Peyer's patch (tissue), 4 donors: Measurements from ENCODE around the gene RTTN. TPM values are rescaled to one million over a fixed set of nuclear protein-coding genes. Genes with fewer than 3 reads are reported as not detected.

Experiments
- DNase-seq, 3 donors: peaks; one replicate each; pipeline ENCODE4 v3.0.0-alpha.2; 2017 to 2019
- H3K27ac ChIP-seq, 4 donors: fragments of 200-600 bp; sonication (generic); one replicate each; pipeline ENCODE4 v1.5.1; 2016 to 2019
- H3K27me3 ChIP-seq, 2 donors: fragments of 200-600 bp; sonication (generic); one replicate each; pipeline ENCODE4 v1.5.1; 2019
- H3K36me3 ChIP-seq, 3 donors: fragments of 200-600 bp; sonication (generic); one replicate each; pipeline ENCODE4 v1.5.1; 2016 to 2019
- H3K4me1 ChIP-seq, 4 donors: fragments of 200-600 bp; sonication (generic); one replicate each; pipeline ENCODE4 v1.5.1; 2016 to 2019
- H3K4me3 ChIP-seq, 4 donors: fragments of 200-600 bp; sonication (generic); 1 replicate in 3 of 4; 2 replicates in 1 of 4; pipeline ENCODE4 v1.5.1; 2016 to 2019; ENCODE audit warnings: mild to moderate bottlenecking in 1 of 4
- H3K9me3 ChIP-seq, 4 donors: fragments of 200-600 bp; sonication (generic); one replicate each; pipeline ENCODE4 v1.5.1; 2016 to 2019; ENCODE audit warnings: mild to moderate bottlenecking in 1 of 4
- POLR2A ChIP-seq, 2 donors: fragments of 450-650 bp; IDR thresholded peaks; one replicate each; pipeline ENCODE4 v1.5.1; 2017; ENCODE audit warnings: antibody characterized with exemption in 2 of 2, mild to moderate bottlenecking in 2 of 2, moderate library complexity in 2 of 2
- total RNA-seq, 4 donors: library from RNA; depleted of rRNA; stranded (reverse); fragments of >200 nt; gene quantifications; one replicate each; pipeline ENCODE4 v1.1.0, GENCODE V29; 2016
- TF ChIP-seq, protein P1 (sequence below), 6 experiments: fragments of 450-650 bp in 4 of 6; fragments of 200-600 bp in 2 of 6; sonication (generic) in 1 of 6; IDR thresholded peaks; one replicate each; pipeline ENCODE4 v1.5.1; 2017 to 2019; ENCODE audit warnings: antibody characterized with exemption in 6 of 6, mild to moderate bottlenecking in 3 of 6, moderate library complexity in 1 of 6

The RTTN gene
- total RNA-seq, 4 donors from 2014 or later: 15.3 to 28.1 (median 22.2) TPM

DNA sequence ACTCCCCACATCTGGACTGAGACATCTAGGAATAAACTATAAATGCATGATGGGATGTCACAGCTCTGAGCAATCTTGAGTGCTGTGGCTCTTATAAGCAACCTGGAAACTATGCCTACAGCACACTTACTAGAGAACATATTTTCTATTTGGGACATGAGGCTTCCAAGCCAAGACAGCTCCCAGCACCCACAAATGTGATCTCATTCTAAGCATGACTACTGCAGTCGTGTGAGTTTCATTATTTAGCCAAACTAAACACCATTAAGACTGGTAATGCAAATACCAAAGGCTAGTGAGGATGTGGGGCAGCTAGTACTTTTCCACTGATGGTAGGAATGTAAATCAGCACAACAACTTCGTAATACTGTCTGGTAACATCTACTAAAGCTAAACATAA is 72.5 kb downstream of the RTTN start:
- no peak overlapping the region for H3K4me3 ChIP-seq
- no peak overlapping the region for H3K27ac ChIP-seq
- no peaks in the 10 kb centered on the region for H3K9me3 ChIP-seq
- H3K36me3 ChIP-seq: peaks cover 0 to 4% (median 0%) of the 10 kb centered on the region in 3 donors
- no peaks in the 10 kb centered on the region for H3K4me1 ChIP-seq
- no peak for DNase-seq
- H3K27me3 ChIP-seq: no peaks in the 10 kb centered on the region
- TF ChIP-seq, protein P1, sequence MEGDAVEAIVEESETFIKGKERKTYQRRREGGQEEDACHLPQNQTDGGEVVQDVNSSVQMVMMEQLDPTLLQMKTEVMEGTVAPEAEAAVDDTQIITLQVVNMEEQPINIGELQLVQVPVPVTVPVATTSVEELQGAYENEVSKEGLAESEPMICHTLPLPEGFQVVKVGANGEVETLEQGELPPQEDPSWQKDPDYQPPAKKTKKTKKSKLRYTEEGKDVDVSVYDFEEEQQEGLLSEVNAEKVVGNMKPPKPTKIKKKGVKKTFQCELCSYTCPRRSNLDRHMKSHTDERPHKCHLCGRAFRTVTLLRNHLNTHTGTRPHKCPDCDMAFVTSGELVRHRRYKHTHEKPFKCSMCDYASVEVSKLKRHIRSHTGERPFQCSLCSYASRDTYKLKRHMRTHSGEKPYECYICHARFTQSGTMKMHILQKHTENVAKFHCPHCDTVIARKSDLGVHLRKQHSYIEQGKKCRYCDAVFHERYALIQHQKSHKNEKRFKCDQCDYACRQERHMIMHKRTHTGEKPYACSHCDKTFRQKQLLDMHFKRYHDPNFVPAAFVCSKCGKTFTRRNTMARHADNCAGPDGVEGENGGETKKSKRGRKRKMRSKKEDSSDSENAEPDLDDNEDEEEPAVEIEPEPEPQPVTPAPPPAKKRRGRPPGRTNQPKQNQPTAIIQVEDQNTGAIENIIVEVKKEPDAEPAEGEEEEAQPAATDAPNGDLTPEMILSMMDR (IDR thresholded peaks at IDR 0.05): no peak
- TF ChIP-seq POLR2A (IDR thresholded peaks at IDR 0.05): no peak

DNA sequence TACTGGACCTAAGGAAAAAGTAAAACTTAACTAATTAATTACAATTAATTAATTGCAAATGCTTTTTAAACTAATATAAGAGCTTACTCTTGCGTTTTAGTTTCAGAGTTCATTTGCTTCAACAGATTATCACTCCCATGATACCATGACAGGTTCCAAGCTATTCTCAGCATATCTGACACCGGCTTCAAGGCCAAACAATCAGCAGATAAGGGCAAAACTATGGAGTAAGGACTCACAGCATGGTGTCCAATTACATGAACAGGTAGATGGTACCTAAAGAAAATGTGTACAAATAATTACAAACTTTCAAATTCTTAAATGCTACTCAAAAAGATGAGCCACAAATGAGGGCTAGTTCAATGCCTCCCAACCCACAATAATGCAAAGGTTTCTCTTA is 77.2 kb downstream of the RTTN start:
- Histone ChIP-seq H3K27ac (no peak overlapping the region), H3K9me3 (no peaks in the 10 kb centered on the region), H3K4me3 (no peak overlapping the region), H3K36me3 (no peaks in the 10 kb centered on the region), H3K27me3 (no peaks in the 10 kb centered on the region), H3K4me1 (no peaks in the 10 kb centered on the region)
- TF ChIP-seq POLR2A (IDR thresholded peaks at IDR 0.05): no peak
- TF ChIP-seq, protein P1 (IDR thresholded peaks at IDR 0.05): no peak
- no peak for DNase-seq

DNA sequence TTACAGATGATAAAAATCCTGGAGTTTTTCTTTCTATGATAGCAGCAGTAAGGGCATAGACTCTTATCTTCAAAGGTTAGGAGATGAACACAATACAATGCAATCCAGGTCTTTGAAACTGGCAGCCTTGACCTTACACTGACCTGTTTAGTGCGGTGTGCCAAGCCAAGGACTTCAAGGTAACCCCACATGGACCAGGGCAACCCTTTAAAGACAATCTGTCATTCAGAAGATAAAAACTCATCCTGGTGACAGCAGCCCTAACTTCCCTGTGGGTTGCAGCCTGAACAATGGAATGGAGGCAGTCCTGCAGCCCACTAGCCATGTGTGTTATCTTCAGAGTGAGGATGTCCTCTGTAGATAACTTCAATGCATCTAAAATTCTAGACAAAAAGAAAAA is 78.1 kb downstream of the RTTN start:
- TF ChIP-seq, protein P1 (IDR thresholded peaks at IDR 0.05): no peak
- TF ChIP-seq POLR2A (IDR thresholded peaks at IDR 0.05): no peak

DNA sequence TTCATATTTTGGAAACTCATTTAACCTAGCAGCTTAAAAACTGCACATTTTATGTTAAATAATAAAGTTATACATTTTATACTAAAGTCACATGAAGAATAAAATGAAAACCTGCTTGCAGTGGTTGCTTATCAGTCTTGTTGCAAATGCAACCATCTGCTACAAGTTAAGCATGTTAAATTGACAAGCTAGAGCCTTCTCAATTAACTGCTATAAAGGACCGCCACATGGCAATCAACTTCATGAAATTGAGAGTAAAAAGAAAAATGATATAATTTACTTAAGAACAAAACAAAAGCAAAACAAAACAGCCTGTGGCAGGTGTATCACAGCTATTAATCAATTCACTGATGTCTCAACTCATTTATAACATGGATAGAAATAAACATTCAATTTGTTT is 78.7 kb downstream of the RTTN start:
- no peak for TF ChIP-seq POLR2A (IDR thresholded peaks at IDR 0.05)
- TF ChIP-seq, protein P1 (IDR thresholded peaks at IDR 0.05): no peak
- Histone ChIP-seq H3K4me3 (no peak overlapping the region), H3K27ac (no peak overlapping the region), H3K36me3 (no peaks in the 10 kb centered on the region), H3K4me1 (no peaks in the 10 kb centered on the region), H3K9me3 (no peaks in the 10 kb centered on the region), H3K27me3 (no peaks in the 10 kb centered on the region)
- no peak for DNase-seq

More for the DNA sequence above, 78.1 kb downstream of the RTTN start:
- Histone ChIP-seq H3K4me1 (no peaks in the 10 kb centered on the region), H3K9me3 (no peaks in the 10 kb centered on the region), H3K27ac (no peak overlapping the region), H3K27me3 (no peaks in the 10 kb centered on the region), H3K36me3 (no peaks in the 10 kb centered on the region), H3K4me3 (no peak overlapping the region)
- DNase-seq: no peak

DNA sequence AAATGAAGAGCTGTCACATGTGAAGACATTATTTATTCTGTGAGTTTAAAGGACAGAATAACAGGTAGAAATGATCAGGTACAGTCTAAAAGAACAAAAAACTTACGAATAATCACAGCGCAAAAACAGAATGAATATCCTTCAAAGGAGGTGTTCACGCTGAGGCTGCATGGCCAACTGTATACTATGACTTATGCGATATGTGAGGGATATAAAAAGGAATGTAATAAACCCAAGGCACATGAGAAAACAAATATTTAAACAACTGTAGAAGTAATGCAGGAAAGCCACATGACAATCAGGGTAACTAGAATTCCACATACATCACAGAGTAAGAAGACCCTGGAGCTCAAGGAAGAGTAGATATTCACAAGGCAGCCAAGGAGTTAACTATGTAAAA is 81.3 kb downstream of the RTTN start:
- H3K27me3 ChIP-seq: no peaks in the 10 kb centered on the region

More for the DNA sequence above, 81.3 kb downstream of the RTTN start:
- no peaks in the 10 kb centered on the region for H3K9me3 ChIP-seq
- no peaks in the 10 kb centered on the region for H3K36me3 ChIP-seq
- H3K27ac ChIP-seq: no peak overlapping the region
- H3K4me3 ChIP-seq: no peak overlapping the region
- no peak for DNase-seq
- TF ChIP-seq, protein P1 (IDR thresholded peaks at IDR 0.05): no peak
- TF ChIP-seq POLR2A (IDR thresholded peaks at IDR 0.05): no peak
- H3K4me1 ChIP-seq: no peaks in the 10 kb centered on the region
